Activated T-helper 1 cell treated with anti-CD3 and anti-CD28 coated beads, Interleukin-12 subunit alpha, Interleukin-12 subunit beta, Interleukin-2, Interleukin-4 antibody, amounts not matched to agents 30 ng/mL and 10 ng/mL and 1 ng/mL, durations not matched to agents 14 hours and 24 hours and 36 hours (primary cell): ENCODE measurements around the gene ZNF19. TPM values are rescaled to one million over a fixed set of nuclear protein-coding genes. Genes with fewer than 3 reads are reported as not detected.
A peak's percentile ranks its signal among the peaks of the same experiment; 100 is the strongest.
"Not testable (repeated sequence)": the region's sequence is repeated elsewhere in the genome, so short reads cannot be mapped to it uniquely, and the experiment has no call there.

ENCODE experiments used
- DNase-seq: peaks from one replicate; pipeline ENCODE4 v3.0.0; 2021; ENCODE audit warnings: low spot score
- H3K27ac Mint-ChIP-seq: one replicate; pipeline ENCODE4 v1.8.0; 2021; ENCODE audit warnings: mild to moderate bottlenecking, mixed read lengths
- H3K27me3 Mint-ChIP-seq: one replicate; pipeline ENCODE4 v1.8.0; 2022; ENCODE audit warnings: mild to moderate bottlenecking, moderate library complexity, mixed read lengths; ENCODE audit not compliant: insufficient read depth
- H3K36me3 Mint-ChIP-seq: one replicate; pipeline ENCODE4 v1.8.0; 2021; ENCODE audit warnings: low read depth, mixed read lengths
- H3K4me1 Mint-ChIP-seq: one replicate; pipeline ENCODE4 v1.8.0; 2021; ENCODE audit warnings: low read depth, mixed read lengths
- H3K4me3 Mint-ChIP-seq: one replicate; pipeline ENCODE4 v1.8.0; 2021; ENCODE audit warnings: mild to moderate bottlenecking, moderate library complexity, mixed read lengths
- H3K9me3 Mint-ChIP-seq: one replicate; pipeline ENCODE4 v1.8.0; 2021; ENCODE audit warnings: mixed read lengths
- intact Hi-C: fragments of 100-400 bp; cut with micrococcal nuclease; formaldehyde crosslinking; loops from one replicate; pipeline ENCODE4 v1.15.1; 2024
- total RNA-seq: library from RNA; stranded (reverse); gene quantifications from 2 replicates; pipeline ENCODE4 v1.2.3, GENCODE V29; 2022

ZNF19 gene
- total RNA-seq, 1 donor from 2014 or later, result 1.7 TPM

- no peak for DNase-seq
- intact Hi-C loops, result no loop called here
- Mint-ChIP-seq H3K36me3 (no peaks in the 10 kb centered on the region), H3K4me3 (no peak overlapping the region), H3K9me3 (no peaks in the 10 kb centered on the region), H3K4me1 (no peaks in the 10 kb centered on the region), H3K27ac (no peak overlapping the region), H3K27me3 (peaks cover 5% of the 10 kb centered on the region)
These were observed 15.8 kb upstream of the ZNF19 start for GRCh38 chr16:71504901-71505300.

- H3K4me1 Mint-ChIP-seq, H3K27ac Mint-ChIP-seq, DNase-seq, H3K4me3 Mint-ChIP-seq, H3K36me3 Mint-ChIP-seq, intact Hi-C loops, H3K27me3 Mint-ChIP-seq, H3K9me3 Mint-ChIP-seq: not testable (repeated sequence)
These were observed 14.9 kb upstream of the ZNF19 start for GRCh38 chr16:71504051-71504450.

- H3K27ac Mint-ChIP-seq, result no peak overlapping the region
- no peaks in the 10 kb centered on the region for H3K4me1 Mint-ChIP-seq
- H3K4me3 Mint-ChIP-seq, result no peak overlapping the region
- no peak for DNase-seq
- H3K9me3 Mint-ChIP-seq, result no peaks in the 10 kb centered on the region
- no peaks in the 10 kb centered on the region for H3K36me3 Mint-ChIP-seq
- intact Hi-C loops, result no loop called here
- H3K27me3 Mint-ChIP-seq, result peaks cover 2% of the 10 kb centered on the region
These were observed 12.4 kb upstream of the ZNF19 start for GRCh38 chr16:71501547-71501946.

GRCh38 chr16:71500964-71501363 is 11.8 kb upstream of the ZNF19 start:
- Mint-ChIP-seq H3K27ac (no peak overlapping the region), H3K4me3 (no peak overlapping the region), H3K36me3 (no peaks in the 10 kb centered on the region), H3K9me3 (no peaks in the 10 kb centered on the region), H3K27me3 (peaks cover 2% of the 10 kb centered on the region), H3K4me1 (no peaks in the 10 kb centered on the region)
- no peak for DNase-seq
- intact Hi-C loops, result no loop called here

GRCh38 chr16:71499775-71500364 is 10.7 kb upstream of the ZNF19 start:
- Mint-ChIP-seq H3K4me3 (no peak overlapping the region), H3K36me3 (no peaks in the 10 kb centered on the region), H3K27ac (no peak overlapping the region), H3K27me3 (peaks cover 2% of the 10 kb centered on the region), H3K9me3 (no peaks in the 10 kb centered on the region), H3K4me1 (no peaks in the 10 kb centered on the region)
- no peak for DNase-seq
- intact Hi-C loops, result loop anchor here (1.0 kb wide), 2 partner anchors 88 to 142 kb away; partner anchors contain the start of gene CALB2

GRCh38 chr16:71498031-71498430 is 8.9 kb upstream of the ZNF19 start:
- Mint-ChIP-seq H3K4me3 (no peak overlapping the region), H3K27ac (no peak overlapping the region), H3K4me1 (no peaks in the 10 kb centered on the region), H3K9me3 (no peaks in the 10 kb centered on the region), H3K36me3 (no peaks in the 10 kb centered on the region), H3K27me3 (peaks cover 2% of the 10 kb centered on the region)
- no peak for DNase-seq
- intact Hi-C loops, result no loop called here

GRCh38 chr16:71493213-71493612 is 4.1 kb upstream of the ZNF19 start:
- Mint-ChIP-seq H3K9me3 (no peaks in the 10 kb centered on the region), H3K4me3 (no peak overlapping the region), H3K27me3 (peaks cover 2% of the 10 kb centered on the region), H3K27ac (no peak overlapping the region), H3K36me3 (no peaks in the 10 kb centered on the region), H3K4me1 (no peaks in the 10 kb centered on the region)
- intact Hi-C loops, result no loop called here
- no peak for DNase-seq

GRCh38 chr16:71492786-71493185 is 3.7 kb upstream of the ZNF19 start:
- DNase-seq, result no peak
- Mint-ChIP-seq H3K4me3 (no peak overlapping the region), H3K36me3 (no peaks in the 10 kb centered on the region), H3K27ac (no peak overlapping the region), H3K9me3 (no peaks in the 10 kb centered on the region), H3K27me3 (peaks cover 2% of the 10 kb centered on the region), H3K4me1 (no peaks in the 10 kb centered on the region)
- intact Hi-C loops, result no loop called here

- Mint-ChIP-seq H3K36me3 (no peaks in the 10 kb centered on the region), H3K4me3 (no peak overlapping the region), H3K4me1 (no peaks in the 10 kb centered on the region), H3K27me3 (peaks cover 2% of the 10 kb centered on the region), H3K9me3 (no peaks in the 10 kb centered on the region), H3K27ac (no peak overlapping the region)
- no peak for DNase-seq
- intact Hi-C loops, result no loop called here
These were observed 1.9 kb upstream of the ZNF19 start for GRCh38 chr16:71491054-71491453.

- DNase-seq, result no peak
- no peaks in the 10 kb centered on the region for H3K9me3 Mint-ChIP-seq
- intact Hi-C loops, result no loop called here
- no peaks in the 10 kb centered on the region for H3K36me3 Mint-ChIP-seq
- H3K4me1 Mint-ChIP-seq, result no peaks in the 10 kb centered on the region
- H3K27me3 Mint-ChIP-seq, result peaks cover 2% of the 10 kb centered on the region
- no peak overlapping the region for H3K27ac Mint-ChIP-seq
- no peak overlapping the region for H3K4me3 Mint-ChIP-seq
These were observed 1.2 kb upstream of the ZNF19 start for GRCh38 chr16:71490361-71490760.

GRCh38 chr16:71484006-71484893 is 4.9 kb downstream of the ZNF19 start:
- H3K4me1 Mint-ChIP-seq, result peaks cover 18% of the 10 kb centered on the region
- intact Hi-C loops, result loop anchor here (1.0 to 5.0 kb wide), 6 partner anchors 17 to 608 kb away; partner anchors contain the start of genes DHODH, DHX38, TXNL4B and ZNF23
- H3K27ac Mint-ChIP-seq, result peak overlapping the region; percentile 75
- peak overlapping the region; percentile 86 for H3K4me3 Mint-ChIP-seq
- H3K27me3 Mint-ChIP-seq, result no peaks in the 10 kb centered on the region
- H3K9me3 Mint-ChIP-seq, result no peaks in the 10 kb centered on the region
- H3K36me3 Mint-ChIP-seq, result no peaks in the 10 kb centered on the region
- DNase-seq, result peak; percentile 67

GRCh38 chr16:71482569-71482968 is 6.6 kb downstream of the ZNF19 start:
- Mint-ChIP-seq H3K36me3 (no peaks in the 10 kb centered on the region), H3K27ac (no peak overlapping the region), H3K9me3 (no peaks in the 10 kb centered on the region), H3K27me3 (no peaks in the 10 kb centered on the region), H3K4me1 (peaks cover 18% of the 10 kb centered on the region), H3K4me3 (no peak overlapping the region)
- DNase-seq, result no peak
- intact Hi-C loops, result loop anchor here (5.0 kb wide), 2 partner anchors 525 to 610 kb away; partner anchors contain the start of genes DHODH, DHX38 and TXNL4B

- intact Hi-C loops, result loop anchor here (5.0 kb wide), 2 partner anchors 526 to 611 kb away; partner anchors contain the start of genes DHODH, DHX38 and TXNL4B
- peak overlapping the region; percentile 15 for H3K27ac Mint-ChIP-seq
These were observed 8.2 kb downstream of the ZNF19 start for GRCh38 chr16:71480956-71481355.

More at GRCh38 chr16:71480956-71481355, 8.2 kb downstream of the ZNF19 start:
- no peak for DNase-seq
- no peak overlapping the region for H3K4me3 Mint-ChIP-seq
- H3K4me1 Mint-ChIP-seq, result peaks cover 24% of the 10 kb centered on the region
- no peaks in the 10 kb centered on the region for H3K9me3 Mint-ChIP-seq
- no peaks in the 10 kb centered on the region for H3K27me3 Mint-ChIP-seq
- H3K36me3 Mint-ChIP-seq, result peaks cover 2% of the 10 kb centered on the region
